ENCODE results near the gene MRGPRF. TPM values are rescaled to one million over a fixed set of nuclear protein-coding genes. Genes with fewer than 3 reads are reported as not detected.

The MRGPRF gene
- total and polyA plus RNA-seq, 2 donors (not counting 1 experiment from before 2014, with no cell fraction given), result not detected

- Histone ChIP-seq H3K79me2 (ENCODE audit: control insufficient read depth, insufficient read depth, low read length) (no peaks in the 10 kb centered on the region), H3K9ac (ENCODE audit: low read length) (no peak overlapping the region), H3K36me3 (replicated peaks in 1 of 2; ENCODE audit: control extremely low read depth in 1 of 2, control insufficient read depth in 1 of 2, extremely low read depth in 1 of 2, insufficient read depth in 2 of 2, low read length in 1 of 2) (no peaks in the 10 kb centered on the region), H3K9me3 (ENCODE audit: control extremely low read depth in 1 of 3, control insufficient read depth in 2 of 3, insufficient read depth in 1 of 3, low read length in 2 of 3) (peaks cover 0 to 4% (median 0%) of the 10 kb centered on the region in 3 donors), H3K4me1 (ENCODE audit: control insufficient read depth in 2 of 2, insufficient read depth in 2 of 2, low read length in 2 of 2) (no peaks in the 10 kb centered on the region), H3K27ac (ENCODE audit: low read length in 2 of 2) (no peak overlapping the region), H2AFZ (ENCODE audit: insufficient read depth, low read depth, low read length, poor library complexity, severe bottlenecking) (no peak overlapping the region), H4K20me1 (ENCODE audit: control insufficient read depth, insufficient read depth, low read length, poor library complexity, severe bottlenecking) (no peaks in the 10 kb centered on the region), H3K27me3 (replicated peaks in 1 of 4; ENCODE audit: control extremely low read depth in 1 of 4, control insufficient read depth in 3 of 4, insufficient read depth in 4 of 4, low read length in 3 of 4) (peaks cover 0 to 22% (median 0%) of the 10 kb centered on the region in 4 experiments), H3K4me2 (replicated peaks; ENCODE audit: low read depth, low read length, poor library complexity, severe bottlenecking) (no peak overlapping the region), H3K4me3 (ENCODE audit: control extremely low read depth in 1 of 5, extremely low read depth in 1 of 5, insufficient read depth in 1 of 5, low read depth in 2 of 5, low read length in 4 of 5) (no peak overlapping the region)
- no peak overlapping the region for H3K27ac Mint-ChIP-seq
- 70% methylated on average over 14 of the region's 14 CpGs for WGBS (ENCODE audit: insufficient coverage)
- H3K4me1 Mint-ChIP-seq, result no peaks in the 10 kb centered on the region
- no peak overlapping the region for H3K4me3 Mint-ChIP-seq
- ChIA-PET CTCF (no interaction called here), POLR2A (no interaction called here)
- ATAC-seq (ENCODE audit: low read depth) (no peak), DNase-seq (no peak)
- intact Hi-C loops (cut with micrococcal nuclease), result no loop called here
- H3K27me3 Mint-ChIP-seq, result peaks cover 44% of the 10 kb centered on the region
- no peaks in the 10 kb centered on the region for H3K9me3 Mint-ChIP-seq (ENCODE audit: insufficient read depth)
- TF ChIP-seq EZH2 (IDR thresholded peaks at IDR 0.05; ENCODE audit: borderline replicate concordance, insufficient read depth, low read depth, low read length, poor library complexity, severe bottlenecking) (no peak), CTCF (IDR thresholded peaks at IDR 0.05) (no peak)
Observed at GRCh38 chr11:68992743-68993255, 20.2 kb downstream of the MRGPRF start.

GRCh38 chr11:68990995-68991780 lies 21.9 kb downstream of the MRGPRF start:
- no peak overlapping the region for H3K4me3 ChIP-seq (ENCODE audit: control extremely low read depth in 1 of 5, extremely low read depth in 1 of 5, insufficient read depth in 1 of 5, low read depth in 2 of 5, low read length in 4 of 5)
- POLR2A ChIA-PET, result no interaction called here
- TF ChIP-seq EZH2 (IDR thresholded peaks at IDR 0.05; ENCODE audit: borderline replicate concordance, insufficient read depth, low read depth, low read length, poor library complexity, severe bottlenecking) (no peak), CTCF (IDR thresholded peaks at IDR 0.05) (no peak)
- DNase-seq (no peak), ATAC-seq (ENCODE audit: low read depth) (no peak)
- Mint-ChIP-seq H3K27me3 (peaks cover 58% of the 10 kb centered on the region), H3K27ac (no peak overlapping the region), H3K4me3 (no peak overlapping the region), H3K9me3 (ENCODE audit: insufficient read depth) (peaks cover 2% of the 10 kb centered on the region), H3K4me1 (no peaks in the 10 kb centered on the region)
- H3K9me3 ChIP-seq (ENCODE audit: control extremely low read depth in 1 of 3, control insufficient read depth in 2 of 3, insufficient read depth in 1 of 3, low read length in 2 of 3), result peaks cover 0 to 7% (median 4%) of the 10 kb centered on the region in 3 donors
- H3K27me3 ChIP-seq (replicated peaks in 1 of 4; ENCODE audit: control extremely low read depth in 1 of 4, control insufficient read depth in 3 of 4, insufficient read depth in 4 of 4, low read length in 3 of 4), result peaks cover 0 to 23% (median 0%) of the 10 kb centered on the region in 4 experiments
- H3K4me1 ChIP-seq (ENCODE audit: control insufficient read depth in 2 of 2, insufficient read depth in 2 of 2, low read length in 2 of 2), result no peaks in the 10 kb centered on the region
- no peak overlapping the region for H3K4me2 ChIP-seq (replicated peaks; ENCODE audit: low read depth, low read length, poor library complexity, severe bottlenecking)
- no peak overlapping the region for H2AFZ ChIP-seq (ENCODE audit: insufficient read depth, low read depth, low read length, poor library complexity, severe bottlenecking)
- H3K79me2 ChIP-seq (ENCODE audit: control insufficient read depth, insufficient read depth, low read length), result no peaks in the 10 kb centered on the region
- H4K20me1 ChIP-seq (ENCODE audit: control insufficient read depth, insufficient read depth, low read length, poor library complexity, severe bottlenecking), result no peaks in the 10 kb centered on the region
- intact Hi-C loops (cut with micrococcal nuclease), result no loop called here
- 81% methylated on average over 14 of the region's 16 CpGs for WGBS (ENCODE audit: insufficient coverage)
- no peaks in the 10 kb centered on the region for H3K36me3 ChIP-seq (replicated peaks in 1 of 2; ENCODE audit: control extremely low read depth in 1 of 2, control insufficient read depth in 1 of 2, extremely low read depth in 1 of 2, insufficient read depth in 2 of 2, low read length in 1 of 2)
- no peak overlapping the region for H3K9ac ChIP-seq (ENCODE audit: low read length)
- CTCF ChIA-PET, result no interaction called here
- H3K27ac ChIP-seq (ENCODE audit: low read length in 2 of 2), result no peak overlapping the region

Measured in B cell (primary cell).